Gastrocnemius medialis (tissue), 4 donors: ENCODE data around the gene BMP2K. TPM values are rescaled to one million over a fixed set of nuclear protein-coding genes. Genes with fewer than 3 reads are reported as not detected.

ENCODE experiments used
- ATAC-seq, 2 donors: fragments of 150-250 bp; one replicate each; pipeline ENCODE4 v1.9.1; 2016
- DNase-seq, 2 donors: peaks; one replicate each; pipeline ENCODE4 v3.0.0-alpha.2; 2019
- H3K27ac ChIP-seq, 4 donors: fragments of 200-600 bp; sonication (generic); 1 replicate in 1 of 4; 2 replicates in 3 of 4; pipeline ENCODE4 v1.5.1; 2016 to 2018; ENCODE audit warnings: mild to moderate bottlenecking in 2 of 4, moderate library complexity in 1 of 4
- H3K27me3 ChIP-seq, 3 donors: fragments of 200-600 bp; sonication (generic) in 2 of 3; 1 replicate in 1 of 3; 2 replicates in 2 of 3; pipeline versions ENCODE4 v1.5.1 to v1.6.0; 2016 to 2019; ENCODE audit warnings: mild to moderate bottlenecking in 1 of 3, moderate library complexity in 1 of 3
- H3K36me3 ChIP-seq, 2 donors: fragments of 200-600 bp; sonication (generic) in 1 of 2; one replicate each; pipeline ENCODE4 v1.5.1; 2017 to 2018
- H3K4me1 ChIP-seq, 2 donors: fragments of 200-600 bp; sonication (generic) in 1 of 2; one replicate each; pipeline ENCODE4 v1.5.1; 2016 to 2017; ENCODE audit warnings: mild to moderate bottlenecking in 2 of 2
- H3K4me3 ChIP-seq, 4 donors: fragments of 200-600 bp; sonication (generic) in 3 of 4; 1 replicate in 1 of 4; 2 replicates in 3 of 4; pipeline ENCODE4 v1.5.1; 2016 to 2019; ENCODE audit warnings: mild to moderate bottlenecking in 2 of 4
- H3K9me3 ChIP-seq, 3 donors: fragments of 200-600 bp; sonication (generic) in 2 of 3; 1 replicate in 1 of 3; 2 replicates in 2 of 3; pipeline ENCODE4 v1.5.1; 2016 to 2019
- POLR2A ChIP-seq, 2 donors: fragments of 450-650 bp; IDR thresholded peaks; one replicate each; pipeline ENCODE4 v1.6.1; 2017; ENCODE audit warnings: antibody characterized with exemption in 2 of 2, mild to moderate bottlenecking in 2 of 2, moderate library complexity in 2 of 2
- in situ Hi-C, 4 donors: fragments of 200-750 bp; cut with MboI; loops; one replicate each; pipeline versions ENCODE4 v1.15.0 to v1.8.0; 2017; ENCODE audit warnings: low sequenced_read_pairs in 4 of 4
- intact Hi-C: fragments of 100-400 bp; cut with DNase I; formaldehyde crosslinking; loops from one replicate; pipeline ENCODE4 v1.15.1; 2023; ENCODE audit warnings: low total_unique reads
- total RNA-seq, 4 donors: library from RNA; depleted of rRNA; stranded (reverse); fragments of >200 nt; gene quantifications; one replicate each; pipeline versions ENCODE4 v1.1.0 to v1.2.3, GENCODE V29; 2016
- TF ChIP-seq, protein P1 (sequence below), 5 experiments: fragments of 450-650 bp in 3 of 5; fragments of 200-600 bp in 2 of 5; sonication (generic) in 2 of 5; IDR thresholded peaks in 4 of 5; conservative IDR thresholded peaks in 1 of 5; 1 replicate in 4 of 5; 2 replicates in 1 of 5; pipeline ENCODE4 v1.5.1; 2016 to 2019; ENCODE audit warnings: antibody characterized with exemption in 5 of 5, mild to moderate bottlenecking in 3 of 5, moderate library complexity in 3 of 5

BMP2K gene
- total RNA-seq, 4 donors from 2014 or later = 16.6 to 20.4 (median 17.2) TPM

DNA sequence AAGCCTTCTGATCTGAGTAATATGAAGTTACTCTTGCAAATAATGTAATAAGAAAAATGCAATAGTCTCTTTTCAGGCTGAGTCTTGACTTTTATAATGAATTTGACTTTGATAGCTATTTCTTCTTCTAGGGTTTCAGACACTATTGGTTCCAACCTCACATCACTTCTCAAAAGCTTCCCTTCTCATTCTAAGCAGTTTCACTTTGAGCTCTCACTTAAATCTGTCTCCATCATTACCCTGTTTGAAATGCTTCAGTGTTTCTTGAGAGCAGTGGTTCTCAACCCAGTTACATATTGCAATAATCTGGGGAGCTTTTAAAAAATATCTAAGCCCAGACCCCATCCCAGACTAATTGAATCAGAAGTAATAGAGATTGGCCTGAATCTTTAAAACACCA, 40.5 kb upstream of the BMP2K start:
- no peak for ATAC-seq
- Histone ChIP-seq H3K27me3 (no peaks in the 10 kb centered on the region), H3K4me3 (no peak overlapping the region), H3K36me3 (no peaks in the 10 kb centered on the region), H3K9me3 (no peaks in the 10 kb centered on the region), H3K4me1 (no peaks in the 10 kb centered on the region), H3K27ac (no peak overlapping the region)
- intact Hi-C loops (no loop called here), in situ Hi-C loops (no loop called here)
- no peak for DNase-seq
- TF ChIP-seq, protein P1, sequence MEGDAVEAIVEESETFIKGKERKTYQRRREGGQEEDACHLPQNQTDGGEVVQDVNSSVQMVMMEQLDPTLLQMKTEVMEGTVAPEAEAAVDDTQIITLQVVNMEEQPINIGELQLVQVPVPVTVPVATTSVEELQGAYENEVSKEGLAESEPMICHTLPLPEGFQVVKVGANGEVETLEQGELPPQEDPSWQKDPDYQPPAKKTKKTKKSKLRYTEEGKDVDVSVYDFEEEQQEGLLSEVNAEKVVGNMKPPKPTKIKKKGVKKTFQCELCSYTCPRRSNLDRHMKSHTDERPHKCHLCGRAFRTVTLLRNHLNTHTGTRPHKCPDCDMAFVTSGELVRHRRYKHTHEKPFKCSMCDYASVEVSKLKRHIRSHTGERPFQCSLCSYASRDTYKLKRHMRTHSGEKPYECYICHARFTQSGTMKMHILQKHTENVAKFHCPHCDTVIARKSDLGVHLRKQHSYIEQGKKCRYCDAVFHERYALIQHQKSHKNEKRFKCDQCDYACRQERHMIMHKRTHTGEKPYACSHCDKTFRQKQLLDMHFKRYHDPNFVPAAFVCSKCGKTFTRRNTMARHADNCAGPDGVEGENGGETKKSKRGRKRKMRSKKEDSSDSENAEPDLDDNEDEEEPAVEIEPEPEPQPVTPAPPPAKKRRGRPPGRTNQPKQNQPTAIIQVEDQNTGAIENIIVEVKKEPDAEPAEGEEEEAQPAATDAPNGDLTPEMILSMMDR (IDR thresholded peaks at IDR 0.05 in 4 of 5, conservative IDR thresholded peaks at IDR 0.05 in 1 of 5) = no peak
- TF ChIP-seq POLR2A (IDR thresholded peaks at IDR 0.05) = no peak

DNA sequence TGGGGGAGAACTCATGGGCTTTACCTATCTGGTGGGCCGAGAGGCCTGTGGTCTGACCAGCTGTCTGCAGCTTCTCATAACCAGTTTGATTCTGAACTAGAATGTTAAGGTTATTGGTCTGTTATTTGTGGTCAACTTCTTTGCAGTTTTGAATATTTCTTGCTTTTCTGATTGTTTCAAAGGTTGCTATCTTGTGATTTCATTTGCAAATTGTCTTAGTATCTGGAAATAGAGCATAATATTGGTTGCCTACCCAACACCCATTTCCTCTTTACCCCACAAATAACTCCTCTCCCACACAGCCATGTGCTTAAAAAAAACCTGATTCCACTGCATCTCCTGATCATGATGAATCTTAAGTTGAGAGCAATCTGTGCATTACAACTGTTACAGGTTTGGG, 39.1 kb upstream of the BMP2K start:
- H3K9me3 ChIP-seq = no peaks in the 10 kb centered on the region
- DNase-seq (no peak), ATAC-seq (no peak)
- no peaks in the 10 kb centered on the region for H3K36me3 ChIP-seq
- intact Hi-C loops = no loop called here
- no peak for TF ChIP-seq POLR2A (IDR thresholded peaks at IDR 0.05)
- TF ChIP-seq, protein P1 (IDR thresholded peaks at IDR 0.05 in 4 of 5, conservative IDR thresholded peaks at IDR 0.05 in 1 of 5) = no peak
- no peaks in the 10 kb centered on the region for H3K4me1 ChIP-seq
- no peaks in the 10 kb centered on the region for H3K27me3 ChIP-seq
- in situ Hi-C loops = no loop called here
- H3K4me3 ChIP-seq = no peak overlapping the region
- no peak overlapping the region for H3K27ac ChIP-seq

DNA sequence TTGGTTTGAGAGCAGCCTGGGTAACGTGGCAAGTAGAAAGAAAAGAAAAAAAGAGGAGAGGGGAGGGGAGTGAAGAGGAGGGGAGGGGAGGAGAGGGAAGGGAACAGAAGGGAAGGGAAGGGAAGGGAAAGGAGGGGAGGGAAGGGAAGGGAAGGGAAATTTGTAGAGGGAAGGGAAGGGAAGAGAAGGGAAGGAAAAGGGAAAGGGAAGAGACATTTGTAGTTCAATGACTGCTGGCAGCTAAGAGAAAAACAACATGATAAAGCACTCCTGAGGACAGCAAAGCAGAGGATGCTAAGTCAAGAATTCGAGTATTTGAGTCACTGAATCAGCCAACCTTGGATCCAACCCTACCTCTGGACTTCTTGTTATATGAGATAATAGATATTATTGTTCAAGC, 38.2 kb upstream of the BMP2K start:
- intact Hi-C loops = no loop called here
- Histone ChIP-seq H3K27me3 (no peaks in the 10 kb centered on the region), H3K36me3 (no peaks in the 10 kb centered on the region), H3K9me3 (no peaks in the 10 kb centered on the region), H3K4me3 (no peak overlapping the region), H3K27ac (no peak overlapping the region), H3K4me1 (no peaks in the 10 kb centered on the region)
- DNase-seq (no peak), ATAC-seq (no peak)
- TF ChIP-seq POLR2A (IDR thresholded peaks at IDR 0.05) = no peak
- TF ChIP-seq, protein P1 (IDR thresholded peaks at IDR 0.05 in 4 of 5, conservative IDR thresholded peaks at IDR 0.05 in 1 of 5) = no peak
- in situ Hi-C loops = no loop called here

DNA sequence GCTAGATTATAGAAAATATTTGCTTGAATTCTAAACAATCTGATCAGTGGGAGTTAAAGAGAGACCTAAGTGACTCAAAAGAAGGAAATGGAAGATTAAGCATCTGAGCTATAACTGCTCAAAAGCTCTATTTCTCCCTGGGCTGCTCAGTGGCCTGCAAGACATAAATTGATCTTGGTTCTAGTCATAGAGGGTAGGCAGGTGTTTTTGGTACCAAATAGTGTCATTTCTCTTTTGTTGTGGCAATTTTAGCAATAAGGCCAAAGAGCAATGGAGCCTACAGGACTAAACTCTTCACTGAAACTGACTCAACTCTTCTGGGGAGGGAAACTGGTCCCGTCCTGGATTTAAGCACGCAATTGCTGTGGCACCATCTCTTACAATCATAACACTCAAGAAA, 33.9 kb upstream of the BMP2K start:
- Histone ChIP-seq H3K4me3 (no peak overlapping the region), H3K36me3 (no peaks in the 10 kb centered on the region), H3K27ac (no peak overlapping the region), H3K27me3 (no peaks in the 10 kb centered on the region), H3K9me3 (no peaks in the 10 kb centered on the region), H3K4me1 (no peaks in the 10 kb centered on the region)
- in situ Hi-C loops = no loop called here
- TF ChIP-seq POLR2A (IDR thresholded peaks at IDR 0.05) = no peak
- TF ChIP-seq, protein P1 (IDR thresholded peaks at IDR 0.05 in 4 of 5, conservative IDR thresholded peaks at IDR 0.05 in 1 of 5) = no peak
- ATAC-seq = no peak
- intact Hi-C loops = no loop called here
- DNase-seq = no peak

DNA sequence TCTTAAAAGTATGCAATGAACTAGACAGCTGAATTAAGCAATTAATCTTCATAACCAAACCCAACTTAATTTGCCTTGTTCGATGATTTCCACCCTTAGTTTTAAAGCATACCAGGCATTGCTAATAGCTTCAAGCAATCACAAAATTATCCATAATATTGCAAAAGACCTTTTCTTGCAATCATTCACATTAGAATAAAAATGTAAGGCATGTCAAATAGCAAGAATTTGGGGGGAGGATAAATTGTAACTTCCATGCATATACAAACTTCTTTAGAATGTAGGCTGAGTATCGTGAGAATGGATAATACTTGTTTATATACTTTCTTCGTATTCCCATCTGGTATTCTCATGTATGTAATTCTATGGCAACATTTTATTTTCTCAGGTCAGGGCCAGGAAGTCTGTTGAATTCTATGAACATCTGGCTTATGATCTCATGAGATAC, 28.7 kb upstream of the BMP2K start:
- no peak for DNase-seq
- Histone ChIP-seq H3K4me1 (peaks cover 7 to 14% of the 10 kb centered on the region in 2 donors), H3K4me3 (no peak overlapping the region), H3K36me3 (no peaks in the 10 kb centered on the region), H3K27me3 (no peaks in the 10 kb centered on the region), H3K9me3 (no peaks in the 10 kb centered on the region), H3K27ac (no peak overlapping the region)
- no peak for TF ChIP-seq POLR2A (IDR thresholded peaks at IDR 0.05)
- TF ChIP-seq, protein P1 (IDR thresholded peaks at IDR 0.05 in 4 of 5, conservative IDR thresholded peaks at IDR 0.05 in 1 of 5) = no peak
- in situ Hi-C loops (no loop called here), intact Hi-C loops (no loop called here)
- ATAC-seq = no peak
